NCI-H748 treated with DMSO at 0.1 percent for 48 hours (cell line): ENCODE results near the gene KIAA0513.
"Not testable (repeated sequence)": the region's sequence is repeated elsewhere in the genome, so short reads cannot be mapped to it uniquely, and the experiment has no call there.

Source experiments
- DNase-seq: peaks from one replicate; lab custom pipeline; 2025; lab: John Stamatoyannopoulos, UW

The KIAA0513 gene

GRCh38 chr16:85113168-85113733, 85.7 kb downstream of the KIAA0513 start:
- DNase-seq: no peak

DNA sequence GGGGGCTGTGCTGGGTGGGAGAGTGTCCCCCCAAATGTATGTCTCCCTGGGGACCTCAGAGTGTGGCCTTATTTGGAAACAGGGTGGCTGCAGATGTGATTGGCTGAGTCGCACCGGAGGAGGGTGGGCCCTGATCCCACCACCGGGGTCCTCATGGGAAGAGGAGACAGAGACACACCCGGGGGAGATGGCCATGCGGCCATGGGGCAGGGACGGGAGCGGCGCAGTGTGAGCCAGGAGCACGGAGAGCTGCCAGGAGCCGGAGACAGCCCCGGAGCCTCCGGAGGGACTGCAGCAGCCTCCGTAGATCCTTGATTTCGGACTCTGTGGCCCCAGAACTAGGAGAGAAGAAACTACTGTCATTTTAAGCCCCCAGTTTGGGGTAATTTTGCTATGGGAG, 86.3 kb downstream of the KIAA0513 start:
- DNase-seq: no peak

DNA sequence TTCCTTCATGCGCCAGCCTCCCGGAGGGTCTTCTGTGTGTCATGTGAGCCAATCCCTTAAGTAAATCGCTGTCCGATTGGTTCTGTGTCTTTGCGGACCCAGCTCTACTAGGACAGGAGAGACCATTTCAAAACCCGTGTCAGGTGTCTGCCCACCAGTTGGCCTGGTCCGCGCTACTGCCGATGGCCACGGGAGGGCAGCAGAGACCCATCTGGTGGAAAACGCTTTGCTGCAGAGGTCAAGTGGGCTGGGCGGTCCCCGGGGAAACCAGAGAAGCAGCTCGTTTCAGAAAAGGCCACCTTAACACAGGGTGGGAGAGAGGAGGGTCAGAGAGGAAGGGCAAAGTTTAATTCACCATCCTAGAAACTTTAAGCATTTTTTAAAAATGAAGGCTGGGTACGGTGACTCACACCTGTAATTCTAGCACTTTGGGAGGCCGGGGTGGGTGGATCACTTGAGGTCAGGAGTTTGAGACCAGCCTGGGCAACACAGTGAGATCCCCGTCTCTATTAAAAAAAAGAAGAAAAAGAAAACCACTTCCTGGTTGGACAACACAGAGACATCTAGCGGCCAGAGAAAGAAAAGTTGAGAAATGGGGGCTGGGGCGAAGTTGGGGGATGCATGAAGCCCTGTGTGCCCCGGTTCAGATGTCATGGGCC, 87.4 kb downstream of the KIAA0513 start:
- DNase-seq: peak; percentile 44

DNA sequence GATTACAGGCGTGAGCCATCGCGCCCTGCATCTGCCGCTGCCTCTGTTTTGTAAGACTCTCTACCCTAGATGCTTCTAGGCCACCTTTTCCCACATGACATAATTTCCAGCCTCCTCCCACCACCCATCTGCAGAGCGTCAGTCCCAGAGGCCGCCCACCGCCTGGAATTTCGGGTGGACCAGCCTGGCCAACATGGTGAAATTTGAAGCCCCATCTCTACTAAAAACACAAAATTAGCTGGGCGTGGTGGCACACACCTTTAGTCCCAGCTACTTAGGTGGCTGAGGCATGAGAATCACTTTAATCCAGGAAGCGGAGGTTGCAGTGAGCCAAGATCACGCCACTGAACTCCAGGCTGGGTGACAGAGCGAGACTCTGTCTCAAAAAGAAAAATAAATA, 89.8 kb downstream of the KIAA0513 start:
- no peak for DNase-seq

DNA sequence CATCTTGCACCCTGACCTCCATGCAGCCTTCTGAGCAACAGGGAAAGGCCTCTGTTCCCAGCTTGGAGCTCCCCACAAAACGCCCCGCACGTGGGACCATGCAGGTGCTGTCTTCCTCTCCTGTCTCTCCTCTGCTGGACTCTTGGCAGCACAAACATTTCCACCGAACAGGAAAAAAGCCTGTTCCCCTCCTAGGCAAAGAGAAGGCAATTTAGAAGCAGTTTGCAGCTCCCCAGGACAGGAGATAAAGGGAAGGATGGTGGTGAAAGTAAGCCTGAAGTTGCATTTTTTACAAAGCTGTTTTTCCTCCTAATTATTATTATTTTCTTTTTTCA, 92.4 kb downstream of the KIAA0513 start:
- DNase-seq: no peak

- not testable (repeated sequence) for DNase-seq
Observed at GRCh38 chr16:85123441-85123840, 95.8 kb downstream of the KIAA0513 start.

- no peak for DNase-seq
Observed at GRCh38 chr16:85123891-85124635, 96.5 kb downstream of the KIAA0513 start.

DNA sequence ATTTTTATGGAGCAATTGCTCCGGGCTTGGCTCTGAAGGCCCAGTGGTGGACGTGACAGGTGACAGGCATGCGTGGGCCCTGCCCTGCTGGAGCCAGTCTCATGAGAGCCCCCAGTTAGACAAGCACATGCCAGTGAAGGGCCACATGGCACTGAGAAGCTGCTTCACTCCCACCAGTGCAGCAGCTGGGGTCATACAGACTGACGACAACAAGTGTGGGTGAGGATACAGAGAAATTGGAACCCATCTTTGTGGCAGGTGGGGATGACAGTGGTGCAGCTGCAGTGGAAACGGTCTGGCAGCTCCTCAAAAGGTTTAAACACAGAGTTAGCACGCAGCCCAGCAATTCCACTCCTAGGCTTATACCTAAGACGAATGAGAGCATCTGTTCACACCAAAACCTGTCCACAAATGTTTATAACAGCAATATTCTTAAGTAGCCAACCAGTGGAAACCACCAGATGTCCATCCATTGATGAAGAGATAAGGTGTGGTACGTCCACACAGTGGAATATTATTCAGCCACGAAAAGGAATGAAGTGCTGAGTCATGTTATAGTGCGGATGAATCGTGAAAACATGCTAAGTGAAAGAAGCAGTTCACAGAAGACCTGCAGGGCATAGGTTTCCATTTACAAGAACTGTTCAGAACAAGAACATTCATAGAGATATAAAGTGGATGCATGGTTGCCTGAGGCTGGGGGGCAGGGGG, 97.2 kb downstream of the KIAA0513 start:
- no peak for DNase-seq

- no peak for DNase-seq
Observed at GRCh38 chr16:85125570-85126393, 98.2 kb downstream of the KIAA0513 start.

DNA sequence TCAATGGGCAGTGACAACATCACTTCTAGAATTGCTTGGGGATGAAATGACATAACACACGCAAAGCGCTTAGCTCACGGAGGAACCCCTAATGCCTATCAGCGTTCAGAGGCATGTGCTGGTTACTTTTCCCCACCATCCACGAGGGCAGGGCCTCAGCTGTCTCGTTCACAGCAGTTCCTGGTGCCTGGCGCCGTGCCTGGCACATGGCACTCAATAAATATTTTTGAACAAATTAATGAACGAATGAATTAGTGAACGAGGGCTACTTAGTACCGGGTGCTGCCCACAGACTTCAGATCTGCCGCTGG, 98.8 kb downstream of the KIAA0513 start:
- no peak for DNase-seq

GRCh38 chr16:85126705-85127378, 99.2 kb downstream of the KIAA0513 start:
- DNase-seq: no peak

DNA sequence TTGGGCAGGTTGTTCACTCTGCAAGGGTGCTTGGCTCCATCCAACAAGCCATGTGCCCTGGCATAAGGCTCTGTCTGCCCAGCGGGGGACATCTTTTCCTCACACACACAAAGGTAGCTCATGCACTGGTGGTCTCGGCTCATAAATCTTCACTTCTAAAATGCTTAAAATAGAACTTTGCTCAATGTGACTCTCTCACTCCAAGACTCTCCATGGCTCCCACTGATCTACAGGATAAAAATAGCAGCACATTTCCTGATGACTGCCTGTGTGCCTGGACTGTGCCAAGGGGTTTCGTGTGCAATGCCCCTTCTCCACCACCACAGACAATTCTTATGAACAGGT, 99.8 kb downstream of the KIAA0513 start:
- DNase-seq: no peak

DNA sequence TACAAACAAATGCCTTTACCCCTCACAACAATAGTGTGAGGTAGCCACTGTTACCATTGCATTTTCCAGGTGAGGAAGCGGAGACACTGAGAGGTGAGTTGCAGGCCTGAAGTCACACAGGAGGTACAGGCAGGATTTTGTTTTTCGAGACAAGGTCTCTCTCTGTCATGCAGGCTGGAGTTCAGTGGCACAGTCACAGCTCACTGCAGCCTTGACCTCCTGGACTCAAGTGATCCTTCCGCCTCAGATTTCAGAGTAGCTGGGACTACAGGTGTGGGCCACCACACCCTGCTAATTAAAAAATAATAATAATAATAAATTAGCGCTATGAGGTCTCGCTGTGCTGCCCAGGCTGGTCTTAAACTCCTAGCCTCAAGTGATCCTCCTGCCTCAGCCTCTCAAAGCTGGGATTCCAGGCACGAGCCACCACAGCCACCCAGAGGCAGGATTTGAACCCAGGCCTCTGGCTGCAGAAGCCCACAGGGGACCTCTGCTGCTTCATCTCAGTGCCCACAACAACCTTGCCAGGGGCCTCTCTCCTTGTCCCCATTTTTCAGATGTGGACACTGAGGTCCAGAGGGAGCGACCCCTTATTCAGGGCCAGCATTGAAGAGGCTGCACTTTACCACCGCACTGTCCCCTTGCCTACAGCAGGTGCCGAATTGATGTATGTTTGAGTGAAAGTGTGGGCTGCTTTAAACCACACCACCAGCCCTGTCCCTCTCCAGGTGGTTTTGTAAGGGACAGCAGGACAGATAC, 100.7 kb downstream of the KIAA0513 start:
- DNase-seq: no peak

GRCh38 chr16:85129876-85130704, 102.5 kb downstream of the KIAA0513 start:
- DNase-seq: no peak

GRCh38 chr16:85130705-85131028, 103.1 kb downstream of the KIAA0513 start:
- no peak for DNase-seq

GRCh38 chr16:85132456-85133289, 105.1 kb downstream of the KIAA0513 start:
- no peak for DNase-seq

- DNase-seq: no peak
Observed at GRCh38 chr16:85133290-85133599, 105.7 kb downstream of the KIAA0513 start.

DNA sequence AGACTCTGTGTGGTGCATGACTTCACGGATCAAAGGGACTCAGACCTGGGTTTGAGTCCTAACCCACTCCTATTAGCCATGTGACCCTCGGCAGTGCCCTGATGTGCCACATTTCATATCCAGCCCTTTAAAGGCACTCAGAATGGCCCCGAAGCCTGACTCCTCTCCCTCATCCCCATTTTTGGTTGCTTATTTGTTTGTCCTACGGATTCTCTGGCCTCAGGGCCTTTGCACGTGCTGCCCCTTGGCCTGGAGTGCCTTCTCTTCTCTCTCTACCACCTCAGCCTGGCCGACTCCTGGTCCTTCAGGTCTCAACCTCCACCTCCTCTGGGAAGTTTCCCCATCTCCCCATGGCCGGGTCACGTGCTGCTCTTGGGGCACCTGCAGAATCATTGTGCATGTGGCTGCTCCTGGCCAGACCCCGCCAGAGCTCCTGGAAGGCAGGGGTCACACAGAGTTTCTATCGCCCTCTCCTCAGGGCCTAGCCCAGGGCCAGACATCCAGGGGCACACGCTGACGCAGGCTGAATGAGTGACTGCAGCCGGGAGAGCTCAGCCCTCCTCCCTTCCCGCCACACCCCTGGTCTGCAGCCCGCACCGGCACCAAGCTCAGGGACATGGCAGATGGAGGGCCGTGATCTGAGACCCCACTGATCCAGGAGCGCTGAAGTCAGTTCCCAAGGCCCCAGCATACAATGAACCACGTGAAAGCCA, 106.6 kb downstream of the KIAA0513 start:
- no peak for DNase-seq

- DNase-seq: no peak
Observed at GRCh38 chr16:85134789-85135142, 107.2 kb downstream of the KIAA0513 start.
